ENCODE data around the gene ZNF628. TPM values are rescaled to one million over a fixed set of nuclear protein-coding genes. Genes with fewer than 3 reads are reported as not detected.
"Not testable (repeated sequence)": the region's sequence is repeated elsewhere in the genome, so short reads cannot be mapped to it uniquely, and the experiment has no call there.

Gene ZNF628
- polyA plus RNA-seq, 3 donors, result 0.50 to 3.1 TPM; not detected in 1

DNA sequence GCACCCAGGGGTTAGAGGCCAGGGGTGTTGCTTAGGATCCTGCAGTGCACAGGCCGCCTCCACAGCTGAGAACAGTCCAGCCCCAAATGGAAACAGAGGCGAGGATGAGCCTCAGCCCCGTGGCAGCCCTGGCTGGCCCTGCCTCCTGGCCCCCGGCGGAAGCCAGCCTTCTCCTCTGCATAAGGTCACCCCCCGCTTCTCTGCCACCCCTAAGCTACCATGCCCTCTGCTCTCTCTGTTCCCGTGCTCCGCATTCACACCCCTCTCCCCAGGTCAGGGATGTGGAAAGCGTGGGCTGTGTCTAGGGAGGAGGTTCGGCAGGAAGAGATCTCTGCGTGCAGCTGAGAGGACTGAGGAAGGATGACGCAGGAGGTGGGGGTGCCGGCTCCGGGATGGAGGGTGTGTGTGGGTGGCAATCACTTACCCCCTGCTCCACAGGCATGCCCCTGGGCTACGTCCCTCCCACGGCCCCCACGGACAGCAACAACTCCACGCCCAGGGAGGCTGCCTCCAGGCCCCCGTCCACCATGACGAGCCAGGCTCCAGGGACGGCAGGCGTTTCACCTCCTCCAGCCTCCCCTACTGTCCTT, 17.9 kb downstream of the ZNF628 start:
- H3K36me3 Mint-ChIP-seq, result no peaks in the 10 kb centered on the region
- H3K27ac Mint-ChIP-seq, result no peak overlapping the region
- Histone ChIP-seq H3K4me3 (replicated peaks in 1 of 3; ENCODE audit: low read depth in 2 of 3, low read length in 3 of 3) (no peak overlapping the region), H3K4me2 (replicated peaks; ENCODE audit: extremely low read depth, low read length, poor library complexity, severe bottlenecking) (no peak overlapping the region), H4K20me1 (ENCODE audit: insufficient read depth, low read length) (no peaks in the 10 kb centered on the region), H3K9me3 (replicated peaks in 1 of 2; ENCODE audit: control insufficient read depth in 1 of 2, insufficient read depth in 1 of 2, low read length in 2 of 2) (no peaks in the 10 kb centered on the region), H3K27ac (ENCODE audit: low read depth in 1 of 2, low read length in 2 of 2) (no peak overlapping the region), H3K27me3 (ENCODE audit: control insufficient read depth in 2 of 2, insufficient read depth in 2 of 2, low read length in 2 of 2) (peaks cover 0 to 9% of the 10 kb centered on the region in 2 donors), H2AFZ (ENCODE audit: insufficient read depth, low read depth, low read length, poor library complexity, severe bottlenecking) (peak overlapping the region; percentile 21), H3K4me1 (ENCODE audit: control insufficient read depth in 1 of 2, insufficient read depth in 2 of 2, low read length in 2 of 2) (no peaks in the 10 kb centered on the region), H3K79me2 (ENCODE audit: insufficient read depth, low read length) (no peaks in the 10 kb centered on the region), H3K9ac (ENCODE audit: insufficient read depth, low read length, poor library complexity, severe bottlenecking) (no peak overlapping the region), H3K36me3 (replicated peaks in 1 of 2; ENCODE audit: control insufficient read depth in 1 of 2, insufficient read depth in 2 of 2, low read length in 2 of 2) (no peaks in the 10 kb centered on the region)
- intact Hi-C loops (cut with micrococcal nuclease), result no loop called here
- DNase-seq, result no peak
- 58% methylated on average over 13 of the region's 22 CpGs for WGBS (ENCODE audit: insufficient coverage)
- H3K27me3 Mint-ChIP-seq (ENCODE audit: low read depth in 3 of 3), result peaks cover 14 to 28% (median 24%) of the 10 kb centered on the region in 3 donors
- no peak for TF ChIP-seq CTCF (IDR thresholded peaks at IDR 0.05)
- peaks cover 0 to 3% (median 0%) of the 10 kb centered on the region in 7 donors for H3K9me3 Mint-ChIP-seq
- H3K4me3 Mint-ChIP-seq, result peak overlapping the region in 1 of 2 donors; percentile 60
- H3K4me1 Mint-ChIP-seq, result no peaks in the 10 kb centered on the region

- H3K9ac ChIP-seq (ENCODE audit: insufficient read depth, low read length, poor library complexity, severe bottlenecking), result no peak overlapping the region
- H3K27ac ChIP-seq (ENCODE audit: low read depth in 1 of 2, low read length in 2 of 2), result no peak overlapping the region
- H4K20me1 ChIP-seq (ENCODE audit: insufficient read depth, low read length), result no peaks in the 10 kb centered on the region
- intact Hi-C loops (cut with micrococcal nuclease), result no loop called here
- H3K4me3 ChIP-seq (replicated peaks in 1 of 3; ENCODE audit: low read depth in 2 of 3, low read length in 3 of 3), result no peak overlapping the region
- H3K79me2 ChIP-seq (ENCODE audit: insufficient read depth, low read length), result no peaks in the 10 kb centered on the region
- Mint-ChIP-seq H3K4me1 (no peaks in the 10 kb centered on the region), H3K36me3 (no peaks in the 10 kb centered on the region), H3K27me3 (ENCODE audit: low read depth in 3 of 3) (peaks cover 14 to 23% (median 21%) of the 10 kb centered on the region in 3 donors), H3K27ac (no peak overlapping the region), H3K4me3 (no peak overlapping the region), H3K9me3 (peaks cover 0 to 5% (median 0%) of the 10 kb centered on the region in 7 donors)
- no peak for TF ChIP-seq CTCF (IDR thresholded peaks at IDR 0.05)
- H3K4me2 ChIP-seq (replicated peaks; ENCODE audit: extremely low read depth, low read length, poor library complexity, severe bottlenecking), result no peak overlapping the region
- H3K36me3 ChIP-seq (replicated peaks in 1 of 2; ENCODE audit: control insufficient read depth in 1 of 2, insufficient read depth in 2 of 2, low read length in 2 of 2), result no peaks in the 10 kb centered on the region
- 88% methylated on average over 10 of the region's 11 CpGs for WGBS (ENCODE audit: insufficient coverage)
- DNase-seq, result no peak
- no peaks in the 10 kb centered on the region for H3K9me3 ChIP-seq (replicated peaks in 1 of 2; ENCODE audit: control insufficient read depth in 1 of 2, insufficient read depth in 1 of 2, low read length in 2 of 2)
- H3K4me1 ChIP-seq (ENCODE audit: control insufficient read depth in 1 of 2, insufficient read depth in 2 of 2, low read length in 2 of 2), result no peaks in the 10 kb centered on the region
- H3K27me3 ChIP-seq (ENCODE audit: control insufficient read depth in 2 of 2, insufficient read depth in 2 of 2, low read length in 2 of 2), result peaks cover 0 to 9% of the 10 kb centered on the region in 2 donors
- H2AFZ ChIP-seq (ENCODE audit: insufficient read depth, low read depth, low read length, poor library complexity, severe bottlenecking), result no peak overlapping the region
These were observed 19.4 kb downstream of the ZNF628 start for GRCh38 chr19:55495646-55496349.

DNA sequence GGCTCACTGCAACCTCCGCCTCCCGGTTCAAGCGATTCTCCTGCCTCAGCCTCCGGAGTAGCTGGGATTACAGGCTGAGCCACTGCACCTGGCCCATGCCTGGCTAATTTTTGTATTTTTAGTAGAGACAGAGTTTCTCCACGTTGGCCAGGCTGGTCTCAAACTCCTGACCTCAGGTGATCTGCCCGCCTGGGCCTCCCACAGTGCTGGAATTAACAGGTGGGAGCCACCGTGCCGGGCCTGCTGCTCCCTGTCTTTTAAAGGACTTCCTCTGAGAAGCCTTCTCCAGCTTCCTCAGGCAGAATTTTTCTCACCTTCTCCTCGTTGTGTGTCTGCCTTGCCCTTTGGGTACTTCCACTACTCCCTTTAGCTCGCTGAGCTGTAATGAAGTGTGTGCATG, 20.4 kb downstream of the ZNF628 start:
- H3K36me3 Mint-ChIP-seq; H3K4me1 Mint-ChIP-seq; H3K27ac Mint-ChIP-seq; H3K27ac ChIP-seq (ENCODE audit: low read depth in 1 of 2, low read length in 2 of 2); H3K9me3 Mint-ChIP-seq; H3K27me3 ChIP-seq (ENCODE audit: control insufficient read depth in 2 of 2, insufficient read depth in 2 of 2, low read length in 2 of 2); H3K36me3 ChIP-seq (replicated peaks in 1 of 2; ENCODE audit: control insufficient read depth in 1 of 2, insufficient read depth in 2 of 2, low read length in 2 of 2); H3K9me3 ChIP-seq (replicated peaks in 1 of 2; ENCODE audit: control insufficient read depth in 1 of 2, insufficient read depth in 1 of 2, low read length in 2 of 2); H3K79me2 ChIP-seq (ENCODE audit: insufficient read depth, low read length); H3K9ac ChIP-seq (ENCODE audit: insufficient read depth, low read length, poor library complexity, severe bottlenecking); intact Hi-C loops (cut with micrococcal nuclease); H4K20me1 ChIP-seq (ENCODE audit: insufficient read depth, low read length); H3K4me3 ChIP-seq (replicated peaks in 1 of 3; ENCODE audit: low read depth in 2 of 3, low read length in 3 of 3); H3K4me3 Mint-ChIP-seq; H2AFZ ChIP-seq (ENCODE audit: insufficient read depth, low read depth, low read length, poor library complexity, severe bottlenecking); H3K4me1 ChIP-seq (ENCODE audit: control insufficient read depth in 1 of 2, insufficient read depth in 2 of 2, low read length in 2 of 2); H3K4me2 ChIP-seq (replicated peaks; ENCODE audit: extremely low read depth, low read length, poor library complexity, severe bottlenecking); DNase-seq: not testable (repeated sequence)
- peaks cover 12 to 22% (median 18%) of the 10 kb centered on the region in 3 donors for H3K27me3 Mint-ChIP-seq (ENCODE audit: low read depth in 3 of 3)
- 91% methylated on average over 4 of the region's 10 CpGs for WGBS (ENCODE audit: insufficient coverage)
